HEK293 (cell line): ENCODE measurements around the gene RHOF.

Experiments
- CTCF ChIA-PET: fragments of 350-600 bp; formaldehyde crosslinking; extraction: SDS; loops from one replicate; lab custom pipeline; 2021; ENCODE audit warnings: antibody characterized with exemption; lab: Yijun Ruan, JAX
- POLR2A ChIA-PET: fragments of 300-600 bp; formaldehyde crosslinking; extraction: SDS; loops from one replicate; lab custom pipeline; 2020; ENCODE audit warnings: antibody characterized with exemption, inconsistent platforms; lab: Yijun Ruan, JAX
- H3K27ac ChIP-seq: fragments of 200-500 bp; sonication (Bioruptor generic); 2 replicates; pipeline ENCODE4 v1.5.1; 2014; ENCODE audit warnings: low read depth, low read length, control low read depth, inconsistent platforms; ENCODE audit errors: extremely low read depth
- H3K36me3 ChIP-seq, 2 experiments: fragments of 200-500 bp in 1 of 2; sonication (Bioruptor generic) in 1 of 2; 1 replicate in 1 of 2; 2 replicates in 1 of 2; pipeline ENCODE4 v1.5.1; 2014 to 2017; ENCODE audit warnings: inconsistent platforms in 2 of 2, low read length in 2 of 2; ENCODE audit not compliant: control insufficient read depth in 2 of 2, insufficient read depth in 1 of 2
- H3K4me1 ChIP-seq: fragments of 200-500 bp; sonication (Bioruptor generic); 2 replicates; pipeline ENCODE4 v1.5.1; 2014; ENCODE audit warnings: mild to moderate bottlenecking, low read length, inconsistent platforms; ENCODE audit not compliant: control insufficient read depth, insufficient read depth
- H3K4me3 ChIP-seq: 2 replicates; pipeline ENCODE4 v1.5.1; 2011; ENCODE audit warnings: low read depth, mild to moderate bottlenecking, control low read depth, low read length, moderate library complexity
- H3K9me3 ChIP-seq: fragments of 200-500 bp; sonication (Bioruptor generic); 2 replicates; pipeline ENCODE4 v1.5.1; 2014; ENCODE audit warnings: low read depth, low read length, inconsistent platforms; ENCODE audit not compliant: control insufficient read depth, insufficient read depth
- EGR2 ChIP-seq: fragments of 450-650 bp; formaldehyde crosslinking; IDR thresholded peaks from 2 replicates; pipeline ENCODE4 v1.5.1; 2016; ENCODE audit warnings: low read depth, missing biosample characterization, missing genetic modification characterization
- GLIS1 ChIP-seq: fragments of 450-650 bp; formaldehyde crosslinking; IDR thresholded peaks from 2 replicates; pipeline ENCODE4 v1.5.1; 2016; ENCODE audit warnings: missing biosample characterization, missing genetic modification characterization
- HIC1 ChIP-seq: fragments of 450-650 bp; formaldehyde crosslinking; IDR thresholded peaks from 2 replicates; pipeline ENCODE4 v1.5.1; 2016; ENCODE audit warnings: missing biosample characterization, missing genetic modification characterization
- IKZF3 ChIP-seq: fragments of 450-650 bp; IDR thresholded peaks from 2 replicates; pipeline ENCODE4 v1.5.0; 2018; ENCODE audit warnings: missing biosample characterization, mild to moderate bottlenecking, missing genetic modification characterization, moderate library complexity
- KLF8 ChIP-seq: fragments of 450-650 bp; formaldehyde crosslinking; IDR thresholded peaks from 2 replicates; pipeline ENCODE4 v1.5.1; 2016; ENCODE audit warnings: missing biosample characterization, missing genetic modification characterization
- OSR2 ChIP-seq: fragments of 450-650 bp; formaldehyde crosslinking; IDR thresholded peaks from 2 replicates; pipeline ENCODE4 v1.5.1; 2016; ENCODE audit warnings: missing biosample characterization, missing genetic modification characterization
- SP2 ChIP-seq: fragments of 450-650 bp; formaldehyde crosslinking; IDR thresholded peaks from 2 replicates; pipeline ENCODE4 v1.5.1; 2016; ENCODE audit warnings: missing biosample characterization, missing genetic modification characterization
- SP3 ChIP-seq: fragments of 450-650 bp; formaldehyde crosslinking; IDR thresholded peaks from 2 replicates; pipeline ENCODE4 v1.5.1; 2016; ENCODE audit warnings: missing biosample characterization, missing genetic modification characterization
- TCF7L2 ChIP-seq: IDR thresholded peaks from 2 replicates; pipeline ENCODE4 v1.6.1; 2011; ENCODE audit warnings: low read depth, mild to moderate bottlenecking, inconsistent platforms, low read length, moderate library complexity, borderline replicate concordance
- ZBTB48 ChIP-seq: fragments of 450-650 bp; formaldehyde crosslinking; IDR thresholded peaks from 2 replicates; pipeline ENCODE4 v1.5.1; 2016; ENCODE audit warnings: missing biosample characterization, missing genetic modification characterization
- ZFP41 ChIP-seq: fragments of 450-650 bp; formaldehyde crosslinking; IDR thresholded peaks from 2 replicates; pipeline ENCODE4 v1.5.1; 2016; ENCODE audit warnings: missing biosample characterization, missing genetic modification characterization, borderline replicate concordance
- ZNF114 ChIP-seq: fragments of 450-650 bp; formaldehyde crosslinking; IDR thresholded peaks from 2 replicates; pipeline ENCODE4 v1.5.0; 2017; ENCODE audit warnings: missing biosample characterization, missing genetic modification characterization
- ZNF140 ChIP-seq: fragments of 450-650 bp; formaldehyde crosslinking; IDR thresholded peaks from 2 replicates; pipeline ENCODE4 v1.5.1; 2016; ENCODE audit warnings: missing biosample characterization, missing genetic modification characterization
- ZNF19 ChIP-seq: fragments of 450-650 bp; formaldehyde crosslinking; IDR thresholded peaks from 2 replicates; pipeline ENCODE4; 2016; ENCODE audit warnings: missing biosample characterization, missing genetic modification characterization, low read depth
- ZNF266 ChIP-seq: fragments of 450-650 bp; formaldehyde crosslinking; IDR thresholded peaks from 2 replicates; pipeline ENCODE4 v1.5.1; 2016; ENCODE audit warnings: missing biosample characterization, missing genetic modification characterization, low read depth
- ZNF324 ChIP-seq: fragments of 450-650 bp; formaldehyde crosslinking; IDR thresholded peaks from 2 replicates; pipeline ENCODE4 v1.5.1; 2016; ENCODE audit warnings: missing biosample characterization, missing genetic modification characterization
- ZNF335 ChIP-seq: fragments of 450-650 bp; formaldehyde crosslinking; conservative IDR thresholded peaks from 2 replicates; pipeline ENCODE4 v1.5.1; 2016; ENCODE audit warnings: missing biosample characterization, missing genetic modification characterization
- ZNF433 ChIP-seq: fragments of 450-650 bp; formaldehyde crosslinking; IDR thresholded peaks from 2 replicates; pipeline ENCODE4 v1.5.1; 2016; ENCODE audit warnings: missing biosample characterization, missing genetic modification characterization, low read depth
- ZNF473 ChIP-seq: fragments of 450-650 bp; formaldehyde crosslinking; IDR thresholded peaks from 2 replicates; pipeline ENCODE4 v1.5.1; 2017; ENCODE audit warnings: missing biosample characterization, missing genetic modification characterization
- ZNF544 ChIP-seq: fragments of 450-650 bp; formaldehyde crosslinking; IDR thresholded peaks from 2 replicates; pipeline ENCODE4 v1.5.0; 2017; ENCODE audit warnings: missing biosample characterization, missing genetic modification characterization
- ZNF549 ChIP-seq: fragments of 450-650 bp; IDR thresholded peaks from 2 replicates; pipeline ENCODE4 v1.5.1; 2018; ENCODE audit warnings: missing biosample characterization, missing genetic modification characterization, mild to moderate bottlenecking, inconsistent platforms, moderate library complexity
- ZNF555 ChIP-seq: fragments of 450-650 bp; formaldehyde crosslinking; conservative IDR thresholded peaks from 2 replicates; pipeline ENCODE4 v1.5.1; 2017; ENCODE audit warnings: missing biosample characterization, mild to moderate bottlenecking, missing genetic modification characterization, inconsistent platforms
- ZNF76 ChIP-seq: fragments of 450-650 bp; formaldehyde crosslinking; IDR thresholded peaks from 2 replicates; pipeline ENCODE4; 2016; ENCODE audit warnings: low read depth, missing biosample characterization, missing genetic modification characterization, borderline replicate concordance
- ZSCAN30 ChIP-seq: fragments of 450-650 bp; IDR thresholded peaks from 2 replicates; pipeline ENCODE4 v1.5.1; 2018; ENCODE audit warnings: missing biosample characterization, mild to moderate bottlenecking, missing genetic modification characterization, moderate library complexity
- TF ChIP-seq, protein P1 (sequence below): fragments of 450-650 bp; IDR thresholded peaks from 2 replicates; pipeline ENCODE4 v1.5.1; 2018; ENCODE audit warnings: missing biosample characterization, missing genetic modification characterization
- TF ChIP-seq, protein P2 (sequence below): fragments of 450-650 bp; formaldehyde crosslinking; IDR thresholded peaks from 2 replicates; pipeline ENCODE4 v1.5.1; 2016; ENCODE audit warnings: missing biosample characterization, missing genetic modification characterization, borderline replicate concordance

Gene RHOF

GRCh38 chr12:121804417-121805111 lies 11.1 kb upstream of the RHOF start (continued):
- TF ChIP-seq ZNF433 (tag by site-specific recombination) (no peak), GLIS1 (0 out of 2 replicates have a peak, but pooled peaks have one; percentile 7), ZNF473 (tag by site-specific recombination) (no peak), ZNF335 (tag by site-specific recombination) (peak; percentile 60), ZBTB48 (tag by site-specific recombination) (0 out of 2 replicates have a peak, but pooled peaks have one; percentile 14)

GRCh38 chr12:121803861-121804416 lies 10.5 kb upstream of the RHOF start, which contains the start of gene SETD1B:
TSS of gene SETD1B (plus strand) at chr12:121804009. CDS start at chr12:121804738, 729 bp downstream.
- TF ChIP-seq ZNF76 (tag by site-specific recombination) (peak; percentile 85; the same call in 1 of the 2 replicates), KLF8 (tag by site-specific recombination) (peak; percentile 43; the same call in 1 of the 2 replicates), ZSCAN30 (tag by site-specific recombination) (peak; percentile 25; the same call in 1 of the 2 replicates), OSR2 (tag by site-specific recombination) (peak; percentile 67), SP3 (tag by site-specific recombination) (peak; percentile 28; the same call in 1 of the 2 replicates), EGR2 (tag by site-specific recombination) (0 out of 2 replicates have a peak, but pooled peaks have one; percentile 13), IKZF3 (tag by site-specific recombination) (peak; percentile 43), SP2 (tag by site-specific recombination) (peak; percentile 12; the same call in 1 of the 2 replicates), ZNF324 (tag by site-specific recombination) (no peak), ZNF140 (tag by site-specific recombination) (no peak), ZNF19 (no peak)
- TF ChIP-seq, protein P1, sequence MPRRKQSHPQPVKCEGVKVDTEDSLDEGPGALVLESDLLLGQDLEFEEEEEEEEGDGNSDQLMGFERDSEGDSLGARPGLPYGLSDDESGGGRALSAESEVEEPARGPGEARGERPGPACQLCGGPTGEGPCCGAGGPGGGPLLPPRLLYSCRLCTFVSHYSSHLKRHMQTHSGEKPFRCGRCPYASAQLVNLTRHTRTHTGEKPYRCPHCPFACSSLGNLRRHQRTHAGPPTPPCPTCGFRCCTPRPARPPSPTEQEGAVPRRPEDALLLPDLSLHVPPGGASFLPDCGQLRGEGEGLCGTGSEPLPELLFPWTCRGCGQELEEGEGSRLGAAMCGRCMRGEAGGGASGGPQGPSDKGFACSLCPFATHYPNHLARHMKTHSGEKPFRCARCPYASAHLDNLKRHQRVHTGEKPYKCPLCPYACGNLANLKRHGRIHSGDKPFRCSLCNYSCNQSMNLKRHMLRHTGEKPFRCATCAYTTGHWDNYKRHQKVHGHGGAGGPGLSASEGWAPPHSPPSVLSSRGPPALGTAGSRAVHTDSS (tag by site-specific recombination), result peak; percentile 97
- peak within 1 kb of the TSS; percentile 71 for H3K4me3 ChIP-seq
- H3K36me3 ChIP-seq, result peaks cover 4 to 26% of the 10 kb centered on the region in 2 experiments; a peak in 2 of 3 replicates
- ChIA-PET CTCF (interaction anchor here (4.4 to 15.1 kb wide), 2 partner anchors 8 to 9 kb away, joined by 23 to 393 read pairs; partner anchors contain the start of gene RHOF), POLR2A (interaction anchor here (0.5 to 2.1 kb wide), 3 partner anchors 10 to 35 kb away, joined by 5 to 18 read pairs (median 5); partner anchors contain the start of gene RHOF)
- peaks cover 10% of the 10 kb centered on the region for H3K4me1 ChIP-seq
- peak within 1 kb of the TSS; percentile 100 for H3K27ac ChIP-seq
- H3K9me3 ChIP-seq, result no peaks in the 10 kb centered on the region

DNA sequence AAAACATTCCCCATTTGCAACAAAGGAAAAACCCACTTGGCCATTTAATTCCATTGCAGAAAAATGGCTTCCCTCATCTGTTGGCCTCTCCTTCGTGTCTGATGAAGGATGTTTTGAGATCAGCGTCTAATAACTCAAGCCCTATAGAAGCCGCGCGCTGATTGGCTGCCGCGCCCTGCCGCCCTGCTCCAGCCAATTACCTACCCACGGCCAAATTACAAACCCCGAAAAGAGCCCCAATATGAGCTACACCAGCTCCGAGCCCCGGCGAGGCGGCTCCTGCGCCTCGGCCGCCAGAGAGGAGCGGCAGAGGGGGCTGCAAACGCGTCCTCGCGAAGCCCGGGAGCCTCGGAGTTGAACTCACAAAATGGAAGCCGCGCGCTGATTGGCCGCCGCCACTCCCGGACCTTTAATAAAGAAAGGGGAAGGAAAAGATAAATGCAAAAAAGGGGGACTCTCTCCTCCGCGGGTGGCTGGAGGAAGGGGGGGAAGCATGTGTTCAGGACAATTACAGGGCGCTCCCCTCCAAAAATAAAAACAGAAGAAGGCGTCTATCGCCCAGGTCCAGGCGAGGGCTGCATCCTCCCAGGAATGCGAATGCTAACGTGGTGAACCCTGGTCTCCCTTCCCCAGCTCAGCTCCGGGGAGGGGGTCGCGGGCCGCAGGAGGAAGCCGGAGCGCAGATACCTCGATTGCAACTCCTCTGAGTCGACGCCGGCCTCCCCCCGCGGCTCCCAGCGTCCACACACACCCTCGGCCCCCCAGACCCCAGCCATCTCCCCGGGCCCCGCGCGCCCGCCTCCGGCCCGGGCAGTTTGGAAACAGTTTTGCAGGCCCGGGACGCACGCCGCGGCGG lies 9.6 kb upstream of the RHOF start:
- peaks cover 0 to 21% of the 10 kb centered on the region in 2 experiments; a peak in 1 of 3 replicates for H3K36me3 ChIP-seq
- H3K27ac ChIP-seq, result peak overlapping the region; percentile 100
- peak overlapping the region; percentile 71 for H3K4me3 ChIP-seq
- H3K4me1 ChIP-seq, result peaks cover 18% of the 10 kb centered on the region
- ChIA-PET POLR2A (interaction anchor here (0.6 to 2.1 kb wide), 12 partner anchors 8 to 347 kb away, joined by 3 to 18 read pairs (median 4); partner anchors contain the start of genes RHOF and TMEM120B), CTCF (interaction anchor here (0.6 to 15.1 kb wide), 8 partner anchors 8 to 308 kb away, joined by 3 to 393 read pairs (median 4); partner anchors contain the start of gene RHOF)
- H3K9me3 ChIP-seq, result no peaks in the 10 kb centered on the region
- TF ChIP-seq ZNF549 (tag by site-specific recombination), result no peak
- no peak for TF ChIP-seq ZNF555 (tag by site-specific recombination)
- no peak for TF ChIP-seq HIC1 (tag by site-specific recombination)
- no peak for TF ChIP-seq ZFP41
- TF ChIP-seq TCF7L2, result no peak
- TF ChIP-seq ZNF266 (tag by site-specific recombination), result no peak
- TF ChIP-seq, protein P2, sequence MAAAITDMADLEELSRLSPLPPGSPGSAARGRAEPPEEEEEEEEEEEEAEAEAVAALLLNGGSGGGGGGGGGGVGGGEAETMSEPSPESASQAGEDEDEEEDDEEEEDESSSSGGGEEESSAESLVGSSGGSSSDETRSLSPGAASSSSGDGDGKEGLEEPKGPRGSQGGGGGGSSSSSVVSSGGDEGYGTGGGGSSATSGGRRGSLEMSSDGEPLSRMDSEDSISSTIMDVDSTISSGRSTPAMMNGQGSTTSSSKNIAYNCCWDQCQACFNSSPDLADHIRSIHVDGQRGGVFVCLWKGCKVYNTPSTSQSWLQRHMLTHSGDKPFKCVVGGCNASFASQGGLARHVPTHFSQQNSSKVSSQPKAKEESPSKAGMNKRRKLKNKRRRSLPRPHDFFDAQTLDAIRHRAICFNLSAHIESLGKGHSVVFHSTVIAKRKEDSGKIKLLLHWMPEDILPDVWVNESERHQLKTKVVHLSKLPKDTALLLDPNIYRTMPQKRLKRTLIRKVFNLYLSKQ (tag by site-specific recombination), result no peak
- no peak for TF ChIP-seq ZNF114
- no peak for TF ChIP-seq ZNF544 (tag by site-specific recombination)
